Ascending aorta (tissue), 2 donors: ENCODE data around the gene SERPINE1. TPM values are rescaled to one million over a fixed set of nuclear protein-coding genes. Genes with fewer than 3 reads are reported as not detected.

Source experiments
- DNase-seq, 2 donors: peaks; one replicate each; pipeline ENCODE4 v3.0.0-alpha.2; 2019; ENCODE audit warnings: low spot score in 2 of 2
- H3K27ac ChIP-seq, 2 donors: fragments of 200-600 bp; sonication (generic); one replicate each; pipeline ENCODE4 v1.5.1; 2016 to 2017; ENCODE audit warnings: mild to moderate bottlenecking in 1 of 2
- H3K27me3 ChIP-seq: fragments of 200-600 bp; sonication (generic); one replicate; pipeline ENCODE4 v1.5.1; 2017
- H3K36me3 ChIP-seq, 2 donors: fragments of 200-600 bp; sonication (generic); one replicate each; pipeline ENCODE4 v1.5.1; 2016
- H3K4me1 ChIP-seq, 2 donors: fragments of 200-600 bp; sonication (generic); one replicate each; pipeline ENCODE4 v1.5.1; 2016 to 2017; ENCODE audit warnings: mild to moderate bottlenecking in 1 of 2
- H3K4me3 ChIP-seq, 2 donors: fragments of 200-600 bp; sonication (generic); one replicate each; pipeline ENCODE4 v1.5.1; 2016 to 2017; ENCODE audit warnings: mild to moderate bottlenecking in 1 of 2
- H3K9me3 ChIP-seq, 2 donors: fragments of 200-600 bp; sonication (generic); one replicate each; pipeline ENCODE4 v1.5.1; 2016
- intact Hi-C: fragments of 100-400 bp; cut with DNase I; formaldehyde crosslinking; loops from one replicate; pipeline ENCODE4 v1.15.1; 2023
- total RNA-seq: library from RNA; depleted of rRNA; stranded (reverse); fragments of >200 nt; gene quantifications from one replicate; pipeline ENCODE4 v1.1.0, GENCODE V29; 2016
- TF ChIP-seq, protein P1 (sequence below), 3 experiments: fragments of 200-600 bp in 2 of 3; fragments of 450-650 bp in 1 of 3; sonication (generic) in 2 of 3; IDR thresholded peaks; one replicate each; pipeline ENCODE4 v1.5.1; 2016 to 2019; ENCODE audit warnings: antibody characterized with exemption in 3 of 3, mild to moderate bottlenecking in 1 of 3, moderate library complexity in 1 of 3

The SERPINE1 gene
- total RNA-seq, 1 donor from 2014 or later = 1,267 TPM

GRCh38 chr7:101121991-101122932, 4.6 kb upstream of the SERPINE1 start:
- Histone ChIP-seq H3K36me3 (no peaks in the 10 kb centered on the region), H3K9me3 (no peaks in the 10 kb centered on the region), H3K27me3 (no peaks in the 10 kb centered on the region), H3K4me3 (peak overlapping the region; percentile 57 to 63), H3K27ac (peak overlapping the region; percentile 96 to 98), H3K4me1 (peaks cover 18 to 75% of the 10 kb centered on the region in 2 donors)
- TF ChIP-seq, protein P1, sequence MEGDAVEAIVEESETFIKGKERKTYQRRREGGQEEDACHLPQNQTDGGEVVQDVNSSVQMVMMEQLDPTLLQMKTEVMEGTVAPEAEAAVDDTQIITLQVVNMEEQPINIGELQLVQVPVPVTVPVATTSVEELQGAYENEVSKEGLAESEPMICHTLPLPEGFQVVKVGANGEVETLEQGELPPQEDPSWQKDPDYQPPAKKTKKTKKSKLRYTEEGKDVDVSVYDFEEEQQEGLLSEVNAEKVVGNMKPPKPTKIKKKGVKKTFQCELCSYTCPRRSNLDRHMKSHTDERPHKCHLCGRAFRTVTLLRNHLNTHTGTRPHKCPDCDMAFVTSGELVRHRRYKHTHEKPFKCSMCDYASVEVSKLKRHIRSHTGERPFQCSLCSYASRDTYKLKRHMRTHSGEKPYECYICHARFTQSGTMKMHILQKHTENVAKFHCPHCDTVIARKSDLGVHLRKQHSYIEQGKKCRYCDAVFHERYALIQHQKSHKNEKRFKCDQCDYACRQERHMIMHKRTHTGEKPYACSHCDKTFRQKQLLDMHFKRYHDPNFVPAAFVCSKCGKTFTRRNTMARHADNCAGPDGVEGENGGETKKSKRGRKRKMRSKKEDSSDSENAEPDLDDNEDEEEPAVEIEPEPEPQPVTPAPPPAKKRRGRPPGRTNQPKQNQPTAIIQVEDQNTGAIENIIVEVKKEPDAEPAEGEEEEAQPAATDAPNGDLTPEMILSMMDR (IDR thresholded peaks at IDR 0.05) = no peak
- intact Hi-C loops = loop anchor here (1.0 kb wide), 1 partner anchor 16 kb away; no protein-coding TSS in a partner anchor
- peak; percentile 90 to 99 for DNase-seq

GRCh38 chr7:101122933-101123702, 3.8 kb upstream of the SERPINE1 start:
- Histone ChIP-seq H3K9me3 (no peaks in the 10 kb centered on the region), H3K27me3 (no peaks in the 10 kb centered on the region), H3K27ac (peak overlapping the region; percentile 96 to 98), H3K4me3 (peak overlapping the region; percentile 57 to 63), H3K4me1 (peaks cover 18 to 71% of the 10 kb centered on the region in 2 donors), H3K36me3 (peaks cover 0 to 4% of the 10 kb centered on the region in 2 donors)
- intact Hi-C loops = no loop called here
- TF ChIP-seq, protein P1 (IDR thresholded peaks at IDR 0.05) = no peak
- DNase-seq = no peak

DNA sequence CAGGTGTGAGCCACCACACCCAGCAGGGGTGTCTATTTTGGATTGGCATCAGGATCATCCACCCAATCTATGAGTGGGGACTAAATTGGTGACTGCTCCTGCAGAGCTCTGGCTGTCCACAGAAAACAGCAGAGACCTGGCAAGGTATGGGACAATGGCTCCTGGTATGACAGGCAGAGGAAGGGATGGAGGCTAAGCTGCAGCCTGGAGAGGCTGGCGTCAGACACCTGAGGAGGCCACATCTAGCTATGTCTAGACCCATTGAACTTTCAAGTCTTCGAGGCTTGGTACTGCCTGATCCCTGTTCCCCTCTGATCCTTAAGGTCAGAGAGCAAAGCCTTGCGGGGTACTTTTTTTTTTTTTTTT, 3.2 kb upstream of the SERPINE1 start:
- Histone ChIP-seq H3K27ac (peak overlapping the region; percentile 96 to 98), H3K4me1 (peaks cover 18 to 75% of the 10 kb centered on the region in 2 donors), H3K27me3 (no peaks in the 10 kb centered on the region), H3K36me3 (peaks cover 0 to 9% of the 10 kb centered on the region in 2 donors), H3K4me3 (no peak overlapping the region), H3K9me3 (no peaks in the 10 kb centered on the region)
- no peak for DNase-seq
- intact Hi-C loops = no loop called here
- TF ChIP-seq, protein P1 (IDR thresholded peaks at IDR 0.05) = no peak

GRCh38 chr7:101124376-101125056, 2.4 kb upstream of the SERPINE1 start:
- intact Hi-C loops = no loop called here

More at GRCh38 chr7:101124376-101125056, 2.4 kb upstream of the SERPINE1 start:
- peaks cover 0 to 16% of the 10 kb centered on the region in 2 donors for H3K36me3 ChIP-seq
- H3K4me1 ChIP-seq = peaks cover 12 to 72% of the 10 kb centered on the region in 2 donors
- H3K27ac ChIP-seq = peak overlapping the region; percentile 96 to 98
- TF ChIP-seq, protein P1 (IDR thresholded peaks at IDR 0.05) = no peak
- H3K27me3 ChIP-seq = no peaks in the 10 kb centered on the region
- no peak overlapping the region for H3K4me3 ChIP-seq
- no peaks in the 10 kb centered on the region for H3K9me3 ChIP-seq
- no peak for DNase-seq
